HG03039 (cell line): ENCODE measurements around the gene URI1.

Source experiments
- ATAC-seq: cut with Tn5 transposase; IDR thresholded peaks from one replicate; pipeline ENCODE4 v1.9.1; 2021; ENCODE audit warnings: mild to moderate bottlenecking, moderate library complexity; ENCODE audit not compliant: unreplicated experiment

Gene URI1

GRCh38 chr19:30054210-30054609 is 112.2 kb downstream of the URI1 start:
- no peak for ATAC-seq

- no peak for ATAC-seq
Measured at GRCh38 chr19:30056580-30056979, 114.5 kb downstream of the URI1 start.

GRCh38 chr19:30059741-30060457 is 117.9 kb downstream of the URI1 start:
- ATAC-seq = no peak

- no peak for ATAC-seq
Measured at GRCh38 chr19:30060531-30061222, 118.6 kb downstream of the URI1 start.

GRCh38 chr19:30061223-30062064 is 119.4 kb downstream of the URI1 start:
- ATAC-seq = no peak

GRCh38 chr19:30062065-30062906 is 120.2 kb downstream of the URI1 start:
- ATAC-seq = no peak

- no peak for ATAC-seq
Measured at GRCh38 chr19:30062907-30063649, 121.0 kb downstream of the URI1 start.

GRCh38 chr19:30063650-30064347 is 121.8 kb downstream of the URI1 start:
- ATAC-seq = no peak

GRCh38 chr19:30064348-30064699 is 122.3 kb downstream of the URI1 start:
- no peak for ATAC-seq

GRCh38 chr19:30064771-30065494 is 122.9 kb downstream of the URI1 start:
- ATAC-seq = no peak

- ATAC-seq = no peak
Measured at GRCh38 chr19:30065680-30066606, 123.9 kb downstream of the URI1 start.
